ENCODE measurements around the gene DNM1.
A peak's percentile ranks its signal among the peaks of the same experiment; 100 is the strongest.

The DNM1 gene

DNA sequence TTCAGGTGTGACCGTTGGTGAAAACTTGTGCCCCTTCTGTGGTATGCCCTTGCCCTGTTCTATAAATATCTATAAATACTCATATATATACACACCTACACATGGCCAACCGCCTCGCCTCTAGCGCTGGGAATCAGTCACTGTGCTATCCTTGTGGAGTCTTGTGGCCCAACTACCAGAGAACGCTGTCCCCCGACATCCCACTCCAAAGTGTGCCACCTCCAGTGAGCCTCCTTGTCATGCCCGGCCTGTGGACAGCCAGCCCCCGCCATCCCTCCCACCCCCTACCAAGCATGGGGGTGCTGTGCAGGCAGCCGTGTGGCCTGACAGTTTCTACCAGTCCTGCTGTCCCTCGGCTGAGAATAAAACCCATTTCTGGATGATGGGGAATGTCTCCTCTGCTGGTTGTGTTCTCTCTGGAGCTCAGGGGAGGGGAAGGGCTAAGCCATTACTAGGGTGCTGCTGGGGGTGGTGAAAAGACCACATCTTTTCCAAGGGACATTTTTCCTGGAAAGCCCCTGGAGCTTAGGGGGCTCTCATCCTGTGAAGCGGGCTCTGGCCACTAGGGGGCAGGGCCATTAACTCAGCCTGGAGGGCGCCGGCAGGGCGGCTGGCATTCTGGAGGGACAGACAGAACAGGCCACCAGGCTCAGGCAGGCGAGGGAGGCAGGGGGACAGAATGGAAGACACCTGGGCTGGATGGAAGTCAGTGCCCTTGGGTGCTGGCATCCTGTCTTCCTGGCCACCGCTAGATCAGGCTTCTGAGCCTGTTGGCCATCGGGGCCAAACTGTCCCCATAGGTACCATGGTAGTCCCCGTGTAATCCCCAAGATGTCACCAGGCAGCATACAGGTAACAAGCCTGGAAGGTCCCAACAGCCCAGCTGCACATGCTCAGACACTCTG lies 51.9 kb downstream of the DNM1 start:
- TF ChIP-seq, protein P1, sequence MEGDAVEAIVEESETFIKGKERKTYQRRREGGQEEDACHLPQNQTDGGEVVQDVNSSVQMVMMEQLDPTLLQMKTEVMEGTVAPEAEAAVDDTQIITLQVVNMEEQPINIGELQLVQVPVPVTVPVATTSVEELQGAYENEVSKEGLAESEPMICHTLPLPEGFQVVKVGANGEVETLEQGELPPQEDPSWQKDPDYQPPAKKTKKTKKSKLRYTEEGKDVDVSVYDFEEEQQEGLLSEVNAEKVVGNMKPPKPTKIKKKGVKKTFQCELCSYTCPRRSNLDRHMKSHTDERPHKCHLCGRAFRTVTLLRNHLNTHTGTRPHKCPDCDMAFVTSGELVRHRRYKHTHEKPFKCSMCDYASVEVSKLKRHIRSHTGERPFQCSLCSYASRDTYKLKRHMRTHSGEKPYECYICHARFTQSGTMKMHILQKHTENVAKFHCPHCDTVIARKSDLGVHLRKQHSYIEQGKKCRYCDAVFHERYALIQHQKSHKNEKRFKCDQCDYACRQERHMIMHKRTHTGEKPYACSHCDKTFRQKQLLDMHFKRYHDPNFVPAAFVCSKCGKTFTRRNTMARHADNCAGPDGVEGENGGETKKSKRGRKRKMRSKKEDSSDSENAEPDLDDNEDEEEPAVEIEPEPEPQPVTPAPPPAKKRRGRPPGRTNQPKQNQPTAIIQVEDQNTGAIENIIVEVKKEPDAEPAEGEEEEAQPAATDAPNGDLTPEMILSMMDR (IDR thresholded peaks at IDR 0.05; ENCODE audit: low read depth, low read length): peak; percentile 97
- peak; percentile 43 for DNase-seq (ENCODE audit: low read depth, low spot score)
- in situ Hi-C loops (cut with HindIII; ENCODE audit: low sequenced_read_pairs): no loop called here
- H3K4me3 ChIP-seq (ENCODE audit: low read depth, low read length): no peak overlapping the region

DNA sequence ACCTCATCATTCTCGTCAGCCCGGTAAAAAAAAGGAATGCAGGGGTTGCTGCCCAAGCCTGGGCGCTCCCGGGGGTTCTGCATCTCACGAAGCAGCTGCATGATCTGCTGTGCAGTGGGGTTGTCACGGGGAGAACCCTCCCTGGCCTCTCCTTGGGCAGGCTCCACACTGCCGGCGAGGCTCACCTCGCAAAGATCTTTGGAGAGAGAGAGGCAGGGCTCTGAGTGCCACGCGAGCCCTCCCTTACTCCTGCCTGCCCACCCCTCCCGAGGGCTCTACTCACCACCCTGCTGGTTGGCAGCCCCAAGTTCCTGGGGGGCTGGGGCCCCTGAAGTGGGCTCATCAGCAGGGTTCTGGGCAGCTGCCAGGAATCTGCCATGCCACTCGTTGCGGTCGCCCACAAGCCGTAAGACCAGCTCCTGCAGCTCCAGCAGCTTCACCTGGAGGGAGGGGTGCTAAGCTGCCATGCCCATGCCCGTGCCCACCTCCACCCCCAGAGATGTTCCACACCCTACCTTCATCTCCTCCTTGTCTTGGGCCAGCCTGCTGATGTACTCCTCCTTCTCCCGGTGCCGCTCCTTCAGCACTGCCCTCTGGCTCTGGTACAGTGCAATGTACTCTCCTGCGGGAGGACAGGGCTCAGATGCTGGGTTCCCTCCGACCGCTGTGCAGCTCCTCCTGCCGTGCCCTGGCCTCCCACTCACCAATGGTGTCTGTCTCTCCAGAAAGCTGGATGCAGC lies 54.1 kb downstream of the DNM1 start:
- TF ChIP-seq, protein P1 (IDR thresholded peaks at IDR 0.05; ENCODE audit: low read depth, low read length): no peak
- in situ Hi-C loops (cut with HindIII; ENCODE audit: low sequenced_read_pairs): no loop called here
- H3K4me3 ChIP-seq (ENCODE audit: low read depth, low read length): no peak overlapping the region
- DNase-seq (ENCODE audit: low read depth, low spot score): no peak

DNA sequence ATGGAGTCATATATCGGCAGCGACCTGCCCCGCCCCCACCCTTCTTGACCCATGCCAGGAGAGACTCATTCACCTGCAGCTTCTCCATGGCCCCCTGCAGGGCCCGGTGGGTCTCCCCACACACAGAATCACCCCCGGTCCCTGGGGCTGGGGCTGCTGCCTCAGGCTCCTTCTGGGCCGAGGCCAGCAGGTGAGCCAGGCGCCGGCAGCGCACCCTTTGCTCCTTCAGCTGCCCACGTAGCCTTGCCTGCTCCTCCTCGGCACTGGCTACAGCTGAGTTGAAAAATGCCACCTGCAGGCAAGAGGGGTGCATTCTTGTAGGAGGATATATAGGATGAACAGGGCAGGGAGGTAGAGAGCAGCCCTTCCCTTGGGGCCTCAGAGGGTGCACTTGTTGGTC lies 54.7 kb downstream of the DNM1 start:
- no peak overlapping the region for H3K4me3 ChIP-seq (ENCODE audit: low read depth, low read length)
- in situ Hi-C loops (cut with HindIII; ENCODE audit: low sequenced_read_pairs): no loop called here

DNA sequence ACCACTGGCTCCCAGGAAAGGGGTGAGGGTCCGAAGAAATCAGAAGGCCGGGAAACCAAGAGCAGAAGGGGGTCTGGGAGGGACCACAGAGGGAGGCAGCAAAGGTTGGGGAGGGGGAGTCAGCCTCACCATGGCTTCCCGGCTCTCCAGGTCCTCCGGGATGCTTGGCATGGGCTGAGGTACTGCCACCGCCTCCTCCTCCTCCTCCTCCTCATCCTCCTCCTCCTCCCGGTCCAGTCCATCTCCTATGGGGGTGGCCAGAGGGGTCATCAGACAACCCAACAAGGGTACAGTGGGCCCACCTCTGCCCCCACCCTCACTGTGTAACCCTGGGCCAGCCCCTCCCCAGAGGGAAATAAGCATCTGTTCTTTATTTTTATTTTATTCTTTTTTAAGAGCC lies 55.1 kb downstream of the DNM1 start:
- TF ChIP-seq, protein P1 (IDR thresholded peaks at IDR 0.05; ENCODE audit: low read depth, low read length): no peak
- in situ Hi-C loops (cut with HindIII; ENCODE audit: low sequenced_read_pairs): no loop called here
- H3K4me3 ChIP-seq (ENCODE audit: low read depth, low read length): no peak overlapping the region
- no peak for DNase-seq (ENCODE audit: low read depth, low spot score)

More for the DNA sequence above, 54.7 kb downstream of the DNM1 start:
- DNase-seq (ENCODE audit: low read depth, low spot score): no peak
- TF ChIP-seq, protein P1 (IDR thresholded peaks at IDR 0.05; ENCODE audit: low read depth, low read length): no peak

DNA sequence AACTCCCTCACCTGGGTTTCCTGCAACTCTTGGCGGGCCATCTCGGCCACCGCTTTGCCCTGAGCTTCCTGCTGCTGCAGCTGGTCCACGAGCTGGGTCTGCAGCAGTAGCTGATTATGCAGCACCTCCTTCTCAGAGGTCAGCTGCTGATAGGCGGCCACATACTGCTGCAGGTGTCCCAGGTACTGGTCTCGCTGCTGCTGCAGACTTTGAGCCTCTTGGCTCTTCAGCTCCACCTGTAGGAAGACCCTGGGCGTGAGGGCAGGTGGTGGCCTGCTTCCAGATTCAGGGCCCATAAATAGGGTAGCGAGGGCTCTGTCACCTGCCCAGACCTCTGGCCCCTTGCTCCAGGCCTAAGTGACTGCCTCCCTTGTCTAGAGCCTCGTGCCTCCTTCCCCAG lies 56.0 kb downstream of the DNM1 start:
- DNase-seq (ENCODE audit: low read depth, low spot score): no peak
- in situ Hi-C loops (cut with HindIII; ENCODE audit: low sequenced_read_pairs): no loop called here
- H3K4me3 ChIP-seq (ENCODE audit: low read depth, low read length): no peak overlapping the region
- TF ChIP-seq, protein P1 (IDR thresholded peaks at IDR 0.05; ENCODE audit: low read depth, low read length): peak; percentile 9

DNA sequence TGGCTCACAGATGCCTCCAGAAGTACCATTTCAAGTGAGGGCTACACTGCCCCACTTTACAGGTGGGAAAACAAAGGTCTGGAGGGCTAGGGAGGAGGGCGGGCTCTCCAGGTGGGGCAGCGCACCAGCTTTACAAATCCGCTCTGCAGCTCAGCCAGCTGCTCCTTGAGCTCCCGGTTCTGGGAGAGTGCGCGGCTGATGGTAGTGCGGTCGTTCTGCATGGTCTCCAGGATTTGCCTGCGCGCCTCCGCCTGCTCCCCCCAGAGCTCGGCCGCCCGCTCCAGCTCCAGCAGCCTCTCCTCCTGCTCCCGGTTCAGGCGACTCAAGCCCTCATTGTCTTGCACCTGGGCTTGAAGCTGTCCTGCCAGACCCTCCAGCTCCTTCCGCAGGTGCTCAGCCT lies 57.2 kb downstream of the DNM1 start:
- TF ChIP-seq, protein P1 (IDR thresholded peaks at IDR 0.05; ENCODE audit: low read depth, low read length): no peak
- in situ Hi-C loops (cut with HindIII; ENCODE audit: low sequenced_read_pairs): no loop called here
- DNase-seq (ENCODE audit: low read depth, low spot score): no peak
- no peak overlapping the region for H3K4me3 ChIP-seq (ENCODE audit: low read depth, low read length)

Measured in astrocyte of the spinal cord (primary cell).